B cell (primary cell): ENCODE results near the gene MCCD1. TPM values are rescaled to one million over a fixed set of nuclear protein-coding genes. Genes with fewer than 3 reads are reported as not detected.

Experiments
- ATAC-seq: fragments of 200-7000 bp; cut with Tn5 transposase; one replicate; pipeline ENCODE4 v1.10.0; 2021; ENCODE audit warnings: low read depth, mild to moderate bottlenecking, moderate number of reproducible peaks, moderate library complexity
- CTCF ChIA-PET: fragments of 350-600 bp; sonication (Branson Sonifier 250); formaldehyde crosslinking; loops from one replicate; lab custom pipeline; 2021; ENCODE audit warnings: antibody characterized with exemption, inconsistent platforms; lab: Charles Lee
- POLR2A ChIA-PET: fragments of 350-600 bp; sonication (Branson Sonifier 250); formaldehyde crosslinking; loops from one replicate; lab custom pipeline; 2021; ENCODE audit warnings: antibody characterized with exemption; lab: Charles Lee
- DNase-seq: peaks from one replicate; pipeline ENCODE4 v3.0.0; 2013
- H2AFZ ChIP-seq: 2 replicates; pipeline ENCODE4 v1.6.1; 2012; ENCODE audit warnings: mild to moderate bottlenecking, low read depth, low read length; ENCODE audit not compliant: insufficient read depth, poor library complexity, severe bottlenecking
- H3K27ac ChIP-seq, 2 donors: 1 replicate in 1 of 2; 2 replicates in 1 of 2; pipeline ENCODE4 v1.5.1; 2012 to 2013; ENCODE audit warnings: low read length in 2 of 2, mild to moderate bottlenecking in 2 of 2, moderate library complexity in 1 of 2
- H3K27me3 ChIP-seq, 4 experiments: fragments of 200-600 bp in 1 of 4; sonication (generic) in 1 of 4; replicated peaks in 1 of 4; 1 replicate in 2 of 4; 2 replicates in 2 of 4; pipeline versions ENCODE4 v1.6.1 to v1.7.0; 2013 to 2016; ENCODE audit warnings: low read length in 3 of 4, mild to moderate bottlenecking in 2 of 4, mixed read lengths in 1 of 4, moderate library complexity in 1 of 4; ENCODE audit not compliant: insufficient read depth in 4 of 4, control insufficient read depth in 3 of 4; ENCODE audit errors: control extremely low read depth in 1 of 4
- H3K36me3 ChIP-seq, 2 experiments: replicated peaks in 1 of 2; 1 replicate in 1 of 2; 2 replicates in 1 of 2; pipeline versions ENCODE4 v1.6.1 to v1.7.1; 2013; ENCODE audit warnings: low read length in 1 of 2; ENCODE audit not compliant: insufficient read depth in 2 of 2, control insufficient read depth in 1 of 2; ENCODE audit errors: control extremely low read depth in 1 of 2, extremely low read depth in 1 of 2
- H3K4me1 ChIP-seq, 2 donors: fragments of 200-600 bp in 1 of 2; sonication (generic) in 1 of 2; 1 replicate in 1 of 2; 2 replicates in 1 of 2; pipeline versions ENCODE4 v1.5.1 to v1.6.1; 2013 to 2017; ENCODE audit warnings: low read length in 2 of 2; ENCODE audit not compliant: control insufficient read depth in 2 of 2, insufficient read depth in 2 of 2
- H3K4me2 ChIP-seq: replicated peaks from 2 replicates; pipeline ENCODE3; 2012; ENCODE audit warnings: mild to moderate bottlenecking, low read depth, low read length; ENCODE audit not compliant: poor library complexity, severe bottlenecking
- H3K4me3 ChIP-seq, 5 experiments: fragments of 200-600 bp in 1 of 5; sonication (generic) in 1 of 5; 1 replicate in 3 of 5; 2 replicates in 2 of 5; pipeline versions ENCODE4 v1.5.1 to v1.7.0; 2011 to 2016; ENCODE audit warnings: low read length in 4 of 5, mild to moderate bottlenecking in 4 of 5, low read depth in 2 of 5, control low read depth in 1 of 5, moderate library complexity in 1 of 5; ENCODE audit not compliant: insufficient read depth in 1 of 5; ENCODE audit errors: control extremely low read depth in 1 of 5, extremely low read depth in 1 of 5
- H3K79me2 ChIP-seq: fragments of 200-600 bp; sonication (generic); one replicate; pipeline ENCODE4 v1.6.0; 2016; ENCODE audit warnings: low read length; ENCODE audit not compliant: control insufficient read depth, insufficient read depth
- H3K9ac ChIP-seq: fragments of 200-600 bp; sonication (generic); 2 replicates; pipeline ENCODE4 v1.6.1; 2017; ENCODE audit warnings: mild to moderate bottlenecking, low read length, moderate library complexity
- H3K9me3 ChIP-seq, 3 donors: one replicate each; pipeline versions ENCODE4 v1.6.1 to v1.7.1; 2013; ENCODE audit warnings: low read length in 2 of 3; ENCODE audit not compliant: control insufficient read depth in 2 of 3, insufficient read depth in 1 of 3; ENCODE audit errors: control extremely low read depth in 1 of 3
- H4K20me1 ChIP-seq: 2 replicates; pipeline ENCODE4 v1.6.0; 2012; ENCODE audit warnings: mild to moderate bottlenecking, low read length; ENCODE audit not compliant: insufficient read depth, control insufficient read depth, poor library complexity, severe bottlenecking
- H3K27ac Mint-ChIP-seq: one replicate; pipeline ENCODE4 v1.8.0; 2021; ENCODE audit warnings: mixed read lengths
- H3K27me3 Mint-ChIP-seq: one replicate; pipeline ENCODE4 v1.8.0; 2021; ENCODE audit warnings: mixed read lengths
- H3K4me1 Mint-ChIP-seq: one replicate; pipeline ENCODE4 v1.8.0; 2021; ENCODE audit warnings: mixed read lengths
- H3K4me3 Mint-ChIP-seq: one replicate; pipeline ENCODE4 v1.8.0; 2021; ENCODE audit warnings: mixed read lengths
- H3K9me3 Mint-ChIP-seq: one replicate; pipeline ENCODE4 v1.8.0; 2022; ENCODE audit warnings: mixed read lengths; ENCODE audit not compliant: insufficient read depth
- EZH2 ChIP-seq: IDR thresholded peaks from 2 replicates; pipeline ENCODE4 v1.6.1; 2012; ENCODE audit warnings: borderline replicate concordance, low read depth, mild to moderate bottlenecking, moderate library complexity, low read length; ENCODE audit not compliant: insufficient read depth, poor library complexity, severe bottlenecking
- WGBS: methylation state at CpG from one replicate; pipeline ENCODE4 v1.1.5; 2013; ENCODE audit warnings: missing lambda C conversion rate; ENCODE audit not compliant: insufficient coverage; 5-methylcytosine and 5-hydroxymethylcytosine counted together
- intact Hi-C: fragments of 100-400 bp; cut with micrococcal nuclease; formaldehyde crosslinking; loops from one replicate; pipeline ENCODE4 v1.10.0; 2022
- polyA plus RNA-seq: library from polyadenylated mRNA; depleted of rRNA; stranded (reverse); fragments of >200 nt; gene quantifications from 2 replicates; pipeline ENCODE4 v1.2.3, GENCODE V29; 2012
- total RNA-seq, 2 donors: library from RNA; stranded (reverse); fragments of 120-200 nt in 1 of 2; gene quantifications; 1 replicate in 1 of 2; 2 replicates in 1 of 2; pipeline versions ENCODE4 v1.2.3 to v1.2.4, GENCODE V29; 2013 to 2022
- TF ChIP-seq, protein P1 (sequence below): fragments of 200-600 bp; IDR thresholded peaks from one replicate; pipeline ENCODE4 v1.8.0; 2022; ENCODE audit warnings: antibody characterized with exemption, mild to moderate bottlenecking

Gene MCCD1
- total and polyA plus RNA-seq, 2 donors (not counting 1 experiment from before 2014, with no cell fraction given): not detected

DNA sequence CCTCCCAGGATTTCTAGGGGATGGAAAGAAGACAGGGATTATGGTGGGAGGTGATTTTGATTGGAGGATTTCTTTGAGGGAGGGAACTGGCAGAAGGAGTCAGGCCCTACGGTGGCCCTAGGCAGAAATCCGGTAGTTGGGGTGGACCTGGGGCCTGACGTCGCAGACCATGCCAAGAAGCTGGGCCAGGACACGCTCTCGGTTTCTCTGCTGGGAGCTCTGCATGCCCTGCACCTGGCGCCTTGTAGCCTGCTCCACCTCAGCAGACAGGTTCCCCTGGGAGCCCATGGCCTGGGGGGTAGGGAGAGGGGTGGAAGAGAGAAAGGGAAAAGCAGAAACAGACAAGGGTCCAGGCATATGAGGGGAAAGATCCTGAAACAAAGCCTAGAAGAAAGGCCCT, 16.5 kb downstream of the MCCD1 start:
- no peak overlapping the region for H2AFZ ChIP-seq
- peak overlapping the region; percentile 23 for H3K4me3 Mint-ChIP-seq
- no peaks in the 10 kb centered on the region for H3K27me3 Mint-ChIP-seq
- H3K27me3 ChIP-seq: no peaks in the 10 kb centered on the region
- intact Hi-C loops: no loop called here
- H3K4me1 ChIP-seq: peaks cover 31 to 47% of the 10 kb centered on the region in 2 donors
- H3K4me1 Mint-ChIP-seq: peaks cover 48% of the 10 kb centered on the region
- CTCF ChIA-PET: interaction anchor here (1.3 to 29.4 kb wide), 2 partner anchors 45 to 50 kb away, joined by 4 to 2241 read pairs; partner anchors contain the start of genes LST1, LTB, NCR3 and TNF
- no peak overlapping the region for H3K27ac ChIP-seq
- no peak for TF ChIP-seq EZH2
- TF ChIP-seq, protein P1, sequence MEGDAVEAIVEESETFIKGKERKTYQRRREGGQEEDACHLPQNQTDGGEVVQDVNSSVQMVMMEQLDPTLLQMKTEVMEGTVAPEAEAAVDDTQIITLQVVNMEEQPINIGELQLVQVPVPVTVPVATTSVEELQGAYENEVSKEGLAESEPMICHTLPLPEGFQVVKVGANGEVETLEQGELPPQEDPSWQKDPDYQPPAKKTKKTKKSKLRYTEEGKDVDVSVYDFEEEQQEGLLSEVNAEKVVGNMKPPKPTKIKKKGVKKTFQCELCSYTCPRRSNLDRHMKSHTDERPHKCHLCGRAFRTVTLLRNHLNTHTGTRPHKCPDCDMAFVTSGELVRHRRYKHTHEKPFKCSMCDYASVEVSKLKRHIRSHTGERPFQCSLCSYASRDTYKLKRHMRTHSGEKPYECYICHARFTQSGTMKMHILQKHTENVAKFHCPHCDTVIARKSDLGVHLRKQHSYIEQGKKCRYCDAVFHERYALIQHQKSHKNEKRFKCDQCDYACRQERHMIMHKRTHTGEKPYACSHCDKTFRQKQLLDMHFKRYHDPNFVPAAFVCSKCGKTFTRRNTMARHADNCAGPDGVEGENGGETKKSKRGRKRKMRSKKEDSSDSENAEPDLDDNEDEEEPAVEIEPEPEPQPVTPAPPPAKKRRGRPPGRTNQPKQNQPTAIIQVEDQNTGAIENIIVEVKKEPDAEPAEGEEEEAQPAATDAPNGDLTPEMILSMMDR: no peak
- H3K27ac Mint-ChIP-seq: no peak overlapping the region
- ATAC-seq (no peak), DNase-seq (no peak)
- H3K36me3 ChIP-seq: peaks cover 0 to 6% of the 10 kb centered on the region in 2 experiments
- POLR2A ChIA-PET: interaction anchor here (42.6 kb wide), 1 partner anchor 40 kb away, joined by 1450 read pairs; the partner anchor contains the start of genes LST1, LTA, LTB and NCR3
- H3K9ac ChIP-seq: no peak overlapping the region
- no peak overlapping the region for H3K4me3 ChIP-seq
- H3K9me3 Mint-ChIP-seq: no peaks in the 10 kb centered on the region
- H3K9me3 ChIP-seq: peaks cover 0 to 3% (median 0%) of the 10 kb centered on the region in 3 donors
- no peak overlapping the region for H3K4me2 ChIP-seq
- H4K20me1 ChIP-seq: peaks cover 8% of the 10 kb centered on the region
- peaks cover 32% of the 10 kb centered on the region for H3K79me2 ChIP-seq
- 82% methylated on average over 7 of the region's 7 CpGs for WGBS

DNA sequence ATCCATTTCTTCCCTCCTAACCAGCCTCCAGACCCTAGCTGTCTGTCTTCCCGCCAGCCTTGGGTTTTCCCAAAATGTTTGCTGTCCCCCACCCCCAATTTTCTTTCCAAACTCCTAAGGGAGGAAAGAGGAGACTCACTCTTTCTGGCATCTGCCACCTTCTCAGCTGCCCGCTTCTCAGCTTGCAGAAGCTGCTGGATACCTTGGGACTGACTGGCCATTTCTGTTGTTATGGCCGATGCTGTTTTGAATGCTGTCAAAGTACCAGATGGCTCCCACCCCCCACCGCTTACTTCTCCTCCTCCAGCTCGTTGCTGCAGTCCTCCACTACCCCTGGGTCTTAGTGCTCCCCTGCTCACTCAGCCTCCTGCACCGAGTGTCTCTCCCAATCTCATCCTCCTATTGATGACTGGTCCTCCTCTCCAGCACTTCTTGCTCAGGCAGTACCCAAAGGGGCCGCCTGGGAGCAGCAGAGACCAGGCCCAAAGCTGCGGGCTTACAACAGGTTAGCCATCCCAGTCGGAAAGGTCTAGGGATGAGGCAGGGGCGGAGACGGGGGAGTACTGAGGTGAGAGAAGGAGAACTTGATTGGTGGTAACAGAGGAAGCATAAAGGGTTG, 17.7 kb downstream of the MCCD1 start, which contains the start of gene ATP6V1G2:
Gene ATP6V1G2 (minus strand): TSS at position 270 of the 619 bp plus-strand sequence. CDS start 49 bp downstream, at position 221.
- peak within 1 kb of the TSS; percentile 61 for H2AFZ ChIP-seq
- intact Hi-C loops: loop anchor here (2.0 kb wide), 3 partner anchors 14 to 608 kb away; partner anchors contain the start of genes EHMT2 and PPT2
- H3K4me1 Mint-ChIP-seq: peaks cover 44% of the 10 kb centered on the region

More for the DNA sequence above, 17.7 kb downstream of the MCCD1 start, which contains the start of gene ATP6V1G2:
- H3K4me1 ChIP-seq: peaks cover 26 to 46% of the 10 kb centered on the region in 2 donors
- H3K4me3 ChIP-seq: peak within 1 kb of the TSS; percentile 40 to 69 (median 56)
- peak within 1 kb of the TSS; percentile 87 for H3K4me3 Mint-ChIP-seq
- WGBS: 10% methylated on average over 10 of the region's 11 CpGs
- H3K79me2 ChIP-seq: peaks cover 32% of the 10 kb centered on the region
- ATAC-seq (peak; percentile 61), DNase-seq (peak; percentile 87)
- H3K9me3 Mint-ChIP-seq: no peaks in the 10 kb centered on the region
- peak within 1 kb of the TSS; percentile 80 to 83 for H3K27ac ChIP-seq
- CTCF ChIA-PET: interaction anchor here (0.7 to 29.4 kb wide), 12 partner anchors 17 to 406 kb away, joined by 3 to 2241 read pairs (median 4); partner anchors contain the start of genes C6orf47, GPANK1, LST1 and LTB
- H3K36me3 ChIP-seq: peaks cover 0 to 3% of the 10 kb centered on the region in 2 experiments
- H3K9me3 ChIP-seq: peaks cover 0 to 3% (median 0%) of the 10 kb centered on the region in 3 donors
- H4K20me1 ChIP-seq: no peaks in the 10 kb centered on the region
- H3K9ac ChIP-seq: peak within 1 kb of the TSS; percentile 70
- H3K27me3 Mint-ChIP-seq: no peaks in the 10 kb centered on the region
- POLR2A ChIA-PET: interaction anchor here (0.6 to 42.6 kb wide), 5 partner anchors 14 to 312 kb away, joined by 3 to 1450 read pairs (median 5); partner anchors contain the start of genes LST1, LTA, LTB and NCR3
- H3K4me2 ChIP-seq: peak within 1 kb of the TSS; percentile 88
- TF ChIP-seq, protein P1: peak; percentile 98
- TF ChIP-seq EZH2: no peak
- peak within 1 kb of the TSS; percentile 88 for H3K27ac Mint-ChIP-seq
- no peaks in the 10 kb centered on the region for H3K27me3 ChIP-seq
